Activated CD4-positive, alpha-beta T cell treated with anti-CD3 and anti-CD28 coated beads, Interleukin-2, Interleukin-4, amounts not matched to agents 100 ng/mL and 50 ng/mL, durations not matched to agents 16 hours and 8 hours (primary cell): ENCODE data around the gene PBOV1.

Source experiments
- DNase-seq: peaks from one replicate; pipeline ENCODE4 v3.0.0-alpha.2; 2020; ENCODE audit warnings: low spot score

Gene PBOV1

GRCh38 chr6:138218449-138218848 is at the start of gene PBOV1:
TSS of gene PBOV1 (minus strand) at chr6:138218491. CDS start at chr6:138218395, 96 bp downstream.
- no peak for DNase-seq

GRCh38 chr6:138266095-138266494 is 47.8 kb upstream of the PBOV1 start:
- no peak for DNase-seq

GRCh38 chr6:138264372-138264880 is 46.1 kb upstream of the PBOV1 start:
- no peak for DNase-seq

- no peak for DNase-seq
Measured at GRCh38 chr6:138263963-138264362, 45.7 kb upstream of the PBOV1 start.

GRCh38 chr6:138261116-138261780 is 43.0 kb upstream of the PBOV1 start:
- DNase-seq = no peak

- DNase-seq = no peak
Measured at GRCh38 chr6:138258991-138259390, 40.7 kb upstream of the PBOV1 start.

GRCh38 chr6:138258197-138258596 is 39.9 kb upstream of the PBOV1 start:
- no peak for DNase-seq

GRCh38 chr6:138257638-138258040 is 39.3 kb upstream of the PBOV1 start:
- DNase-seq = no peak

- DNase-seq = no peak
Measured at GRCh38 chr6:138255443-138255842, 37.2 kb upstream of the PBOV1 start.

- no peak for DNase-seq
Measured at GRCh38 chr6:138253731-138254130, 35.4 kb upstream of the PBOV1 start.

- no peak for DNase-seq
Measured at GRCh38 chr6:138250513-138251247, 32.4 kb upstream of the PBOV1 start.

- DNase-seq = no peak
Measured at GRCh38 chr6:138250053-138250452, 31.8 kb upstream of the PBOV1 start.

GRCh38 chr6:138248878-138249277 is 30.6 kb upstream of the PBOV1 start:
- no peak for DNase-seq

- DNase-seq = no peak
Measured at GRCh38 chr6:138248011-138248410, 29.7 kb upstream of the PBOV1 start.

GRCh38 chr6:138246650-138247440 is 28.6 kb upstream of the PBOV1 start:
- DNase-seq = no peak

- DNase-seq = no peak
Measured at GRCh38 chr6:138245751-138246150, 27.5 kb upstream of the PBOV1 start.

- DNase-seq = no peak
Measured at GRCh38 chr6:138242987-138243592, 24.8 kb upstream of the PBOV1 start.

GRCh38 chr6:138241934-138242333 is 23.6 kb upstream of the PBOV1 start:
- no peak for DNase-seq

GRCh38 chr6:138241381-138241780 is 23.1 kb upstream of the PBOV1 start:
- no peak for DNase-seq

GRCh38 chr6:138240476-138241245 is 22.4 kb upstream of the PBOV1 start:
- DNase-seq = no peak

- DNase-seq = no peak
Measured at GRCh38 chr6:138239774-138240173, 21.5 kb upstream of the PBOV1 start.
